ENCODE measurements around the gene ATP11A. TPM values are rescaled to one million over a fixed set of nuclear protein-coding genes. Genes with fewer than 3 reads are reported as not detected.

The ATP11A gene
- total RNA-seq, 1 experiment from 2014 or later, result 8.7 TPM

GRCh38 chr13:112894673-112895481, 205.0 kb downstream of the ATP11A start:
- Histone ChIP-seq H3K9me3 (ENCODE audit: low read length) (no peaks in the 10 kb centered on the region), H3K4me2 (ENCODE audit: low read length) (peak overlapping the region; percentile 78), H3K4me1 (ENCODE audit: insufficient read depth, low read length) (no peaks in the 10 kb centered on the region), H3K27me3 (ENCODE audit: low read length) (peaks cover 6% of the 10 kb centered on the region; the same call in 1 of the 2 replicates), H3K27ac (ENCODE audit: low read length) (no peak overlapping the region), H3F3A (ENCODE audit: low read length, unreplicated experiment) (no peaks in the 10 kb centered on the region), H3K79me2 (ENCODE audit: low read length) (no peaks in the 10 kb centered on the region), H3K9ac (ENCODE audit: low read length) (no peak overlapping the region), H2AFZ (ENCODE audit: low read length) (peak overlapping the region; percentile 61), H3K36me3 (ENCODE audit: low read depth, low read length) (no peaks in the 10 kb centered on the region), H3K9me2 (replicated peaks; ENCODE audit: low read length) (no peaks in the 10 kb centered on the region), H4K20me1 (ENCODE audit: low read length) (no peaks in the 10 kb centered on the region), H3K4me3 (ENCODE audit: low read length) (peak overlapping the region; percentile 55)
- BruUV-seq (replicated peaks), result no TSS peak
- intact Hi-C loops (cut with micrococcal nuclease), result no loop called here
- ChIA-PET POLR2A (ENCODE audit: unreplicated experiment) (no interaction called here), CTCF (no interaction called here)
- ATAC-seq (peak; percentile 11; the same call in 1 of the 2 replicates), DNase-seq (no peak)
- TF ChIP-seq EZH2 (IDR thresholded peaks at IDR 0.05; ENCODE audit: low read length, unreplicated experiment) (no peak), EZH2phosphoT487 (IDR thresholded peaks at IDR 0.05; ENCODE audit: borderline replicate concordance, low read length) (no peak), CTCF (conservative IDR thresholded peaks at IDR 0.05; ENCODE audit: low read depth, low read length) (no peak)

- no peaks in the 10 kb centered on the region for H3K9me2 ChIP-seq (replicated peaks; ENCODE audit: low read length)
- no peak overlapping the region for H3K27ac ChIP-seq (ENCODE audit: low read length)
- H3K79me2 ChIP-seq (ENCODE audit: low read length), result no peaks in the 10 kb centered on the region
- H3F3A ChIP-seq (ENCODE audit: low read length, unreplicated experiment), result no peaks in the 10 kb centered on the region
- H3K9me3 ChIP-seq (ENCODE audit: low read length), result no peaks in the 10 kb centered on the region
- no peaks in the 10 kb centered on the region for H4K20me1 ChIP-seq (ENCODE audit: low read length)
- no peak for TF ChIP-seq EZH2 (IDR thresholded peaks at IDR 0.05; ENCODE audit: low read length, unreplicated experiment)
- no peak for TF ChIP-seq CTCF (conservative IDR thresholded peaks at IDR 0.05; ENCODE audit: low read depth, low read length)
- no peak for TF ChIP-seq EZH2phosphoT487 (IDR thresholded peaks at IDR 0.05; ENCODE audit: borderline replicate concordance, low read length)
- DNase-seq (no peak), ATAC-seq (no peak)
- ChIA-PET CTCF (no interaction called here), POLR2A (ENCODE audit: unreplicated experiment) (no interaction called here)
- H3K4me3 ChIP-seq (ENCODE audit: low read length), result no peak overlapping the region
- BruUV-seq (replicated peaks), result no TSS peak
- no peaks in the 10 kb centered on the region for H3K4me1 ChIP-seq (ENCODE audit: insufficient read depth, low read length)
- intact Hi-C loops (cut with micrococcal nuclease), result no loop called here
- H2AFZ ChIP-seq (ENCODE audit: low read length), result no peak overlapping the region
- peaks cover 6% of the 10 kb centered on the region; the same call in 1 of the 2 replicates for H3K27me3 ChIP-seq (ENCODE audit: low read length)
- no peaks in the 10 kb centered on the region for H3K36me3 ChIP-seq (ENCODE audit: low read depth, low read length)
- H3K9ac ChIP-seq (ENCODE audit: low read length), result no peak overlapping the region
- H3K4me2 ChIP-seq (ENCODE audit: low read length), result no peak overlapping the region
Measured at GRCh38 chr13:112895521-112896465, 206.0 kb downstream of the ATP11A start.
